ENCODE results near the gene CIB4.

DNA sequence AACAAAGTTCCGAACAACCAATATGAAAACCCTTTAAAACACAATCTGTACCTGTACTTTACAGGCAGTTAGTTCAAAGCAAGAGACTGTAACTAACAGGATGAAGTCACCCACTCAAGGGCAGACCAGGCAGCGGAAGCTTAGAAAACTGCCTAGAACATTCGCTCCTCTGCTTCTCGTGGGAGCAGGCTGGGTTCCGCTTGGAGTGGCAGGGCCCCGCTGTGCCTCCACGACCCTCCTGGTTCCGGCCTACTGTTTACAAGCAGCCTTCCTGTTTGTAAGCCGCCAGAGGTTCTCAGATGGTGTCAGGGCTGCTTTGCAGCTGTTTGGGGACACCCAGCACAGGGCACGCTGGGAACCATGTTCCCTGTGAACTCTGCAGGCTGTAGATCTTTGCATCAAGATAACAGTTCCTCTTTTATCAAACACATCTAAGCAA is 31.3 kb downstream of the CIB4 start:
- no peak for TF ChIP-seq RAD21 (IDR thresholded peaks at IDR 0.05; ENCODE audit: low read length)
- TF ChIP-seq POLR2A (IDR thresholded peaks at IDR 0.05; ENCODE audit: low read depth, low read length) = no peak
- no peak for TF ChIP-seq CTCF (conservative IDR thresholded peaks at IDR 0.05; ENCODE audit: low read depth, low read length)
- TF ChIP-seq CEBPB (IDR thresholded peaks at IDR 0.05; ENCODE audit: low read depth, low read length) = no peak
- TF ChIP-seq, protein P1, sequence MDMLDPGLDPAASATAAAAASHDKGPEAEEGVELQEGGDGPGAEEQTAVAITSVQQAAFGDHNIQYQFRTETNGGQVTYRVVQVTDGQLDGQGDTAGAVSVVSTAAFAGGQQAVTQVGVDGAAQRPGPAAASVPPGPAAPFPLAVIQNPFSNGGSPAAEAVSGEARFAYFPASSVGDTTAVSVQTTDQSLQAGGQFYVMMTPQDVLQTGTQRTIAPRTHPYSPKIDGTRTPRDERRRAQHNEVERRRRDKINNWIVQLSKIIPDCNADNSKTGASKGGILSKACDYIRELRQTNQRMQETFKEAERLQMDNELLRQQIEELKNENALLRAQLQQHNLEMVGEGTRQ (IDR thresholded peaks at IDR 0.05; ENCODE audit: low read depth, low read length) = no peak
- no peak for TF ChIP-seq SMC3 (IDR thresholded peaks at IDR 0.05; ENCODE audit: low read depth, low read length)
- TF ChIP-seq RFX5 (IDR thresholded peaks at IDR 0.05; ENCODE audit: low read depth, low read length) = no peak
- TF ChIP-seq NFE2L2 (IDR thresholded peaks at IDR 0.05; ENCODE audit: low read depth, low read length) = no peak
- no peak for TF ChIP-seq CHD1 (IDR thresholded peaks at IDR 0.05; ENCODE audit: low read depth, low read length)
- no peak for TF ChIP-seq RCOR1 (IDR thresholded peaks at IDR 0.05; ENCODE audit: insufficient replicate concordance, low read length)
- TF ChIP-seq MXI1 (IDR thresholded peaks at IDR 0.05; ENCODE audit: borderline replicate concordance, low read depth, low read length) = no peak
- TF ChIP-seq MAZ (IDR thresholded peaks at IDR 0.05; ENCODE audit: borderline replicate concordance, low read depth, low read length) = no peak

Measured in IMR-90 (cell line).